Erythroblast (primary cell): ENCODE data around the gene CFAP298.

Experiments used
- GATA1 ChIP-seq: IDR thresholded peaks from 2 replicates; pipeline ENCODE4 v1.6.1; 2011; ENCODE audit warnings: low read depth, mild to moderate bottlenecking, control low read depth, low read length, moderate library complexity
- POLR2A ChIP-seq: IDR thresholded peaks from 2 replicates; pipeline ENCODE4 v1.6.1; 2011; ENCODE audit warnings: mild to moderate bottlenecking, low read length

DNA sequence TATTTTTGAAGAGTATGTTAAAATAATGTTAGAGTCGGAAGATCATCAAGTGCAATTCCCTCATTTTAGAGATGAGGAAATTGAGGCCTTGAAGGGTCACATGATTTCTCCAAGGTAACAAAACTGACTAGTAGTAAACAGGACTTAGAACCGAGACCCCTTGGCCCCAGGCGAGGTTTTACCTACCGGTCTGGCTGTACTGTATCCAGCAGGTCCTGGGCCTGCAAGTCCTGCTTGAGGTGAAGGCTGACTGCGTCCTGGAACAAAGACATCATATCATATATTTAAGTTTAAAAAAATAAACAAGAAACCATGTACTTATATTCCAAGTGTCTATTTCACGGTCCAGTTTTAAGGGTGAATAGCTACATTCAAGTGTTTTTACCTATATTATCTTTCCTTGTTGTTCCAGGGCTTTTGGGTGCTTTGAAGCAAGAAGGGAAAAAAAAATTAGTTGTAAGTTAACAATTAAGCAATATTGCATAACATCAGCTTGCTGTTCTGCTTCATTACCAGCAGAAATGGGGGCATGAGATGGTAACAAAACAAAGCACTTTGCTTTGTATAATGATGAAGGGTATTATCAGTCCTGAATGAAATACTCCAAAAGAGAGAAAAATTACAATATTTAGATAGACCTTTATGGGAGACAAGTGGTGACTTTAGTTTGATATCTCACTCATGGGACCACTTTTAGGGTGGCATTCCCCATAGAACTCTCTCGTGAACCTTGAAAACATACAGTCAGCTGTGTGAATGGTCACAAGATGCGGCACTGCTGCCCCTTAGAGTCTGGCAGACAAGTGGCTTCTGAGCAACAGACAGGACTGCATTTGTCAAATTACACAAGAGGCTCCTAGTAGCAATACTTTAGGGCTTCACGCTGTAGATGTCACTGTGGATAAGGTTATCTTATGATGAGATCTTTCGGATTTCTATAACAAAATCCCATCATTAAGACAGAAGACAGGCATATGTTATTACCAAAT lies 29.8 kb upstream of the CFAP298 start:
- TF ChIP-seq POLR2A (no peak), GATA1 (no peak)
